Epithelial cell of esophagus (primary cell): ENCODE results near the gene CDKAL1.
A peak's percentile ranks its signal among the peaks of the same experiment; 100 is the strongest.

Experiments
- DNase-seq: peaks from one replicate; pipeline ENCODE4 v3.0.0; 2010; ENCODE audit warnings: low read depth
- H3K4me3 ChIP-seq: 2 replicates; pipeline ENCODE4 v1.5.1; 2011; ENCODE audit warnings: mild to moderate bottlenecking, low read length, control low read depth
- CTCF ChIP-seq: IDR thresholded peaks from 2 replicates; pipeline ENCODE4 v1.5.1; 2011; ENCODE audit warnings: low read depth, mild to moderate bottlenecking, low read length, control low read depth, inconsistent platforms; ENCODE audit not compliant: insufficient read depth; ENCODE audit errors: missing control alignments

CDKAL1 gene

GRCh38 chr6:21208081-21208795 lies 674.0 kb downstream of the CDKAL1 start:
- H3K4me3 ChIP-seq = no peak overlapping the region
- no peak for TF ChIP-seq CTCF
- no peak for DNase-seq

DNA sequence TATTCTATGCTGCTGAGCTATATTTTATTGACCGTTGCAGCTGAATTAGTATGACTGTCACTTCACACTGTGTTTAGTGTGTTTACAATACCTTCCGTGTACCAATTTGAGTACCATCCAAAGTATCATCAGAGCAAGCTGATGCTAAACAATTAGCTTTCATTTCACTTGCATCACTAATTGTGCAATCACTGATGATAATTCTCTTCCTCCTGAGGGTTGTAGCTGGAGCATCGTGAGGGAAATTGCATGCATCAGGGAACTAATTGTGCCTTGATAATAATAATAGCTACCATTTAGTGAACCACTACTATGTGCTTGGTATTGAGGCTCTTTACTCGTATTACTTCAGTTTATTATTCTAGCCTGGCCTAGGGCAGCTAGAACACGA lies 674.5 kb downstream of the CDKAL1 start:
- no peak for DNase-seq
- TF ChIP-seq CTCF = no peak

GRCh38 chr6:21213492-21213891 lies 679.2 kb downstream of the CDKAL1 start:
- no peak overlapping the region for H3K4me3 ChIP-seq
- no peak for TF ChIP-seq CTCF
- no peak for DNase-seq

More for the DNA sequence above, 674.5 kb downstream of the CDKAL1 start:
- no peak overlapping the region for H3K4me3 ChIP-seq

DNA sequence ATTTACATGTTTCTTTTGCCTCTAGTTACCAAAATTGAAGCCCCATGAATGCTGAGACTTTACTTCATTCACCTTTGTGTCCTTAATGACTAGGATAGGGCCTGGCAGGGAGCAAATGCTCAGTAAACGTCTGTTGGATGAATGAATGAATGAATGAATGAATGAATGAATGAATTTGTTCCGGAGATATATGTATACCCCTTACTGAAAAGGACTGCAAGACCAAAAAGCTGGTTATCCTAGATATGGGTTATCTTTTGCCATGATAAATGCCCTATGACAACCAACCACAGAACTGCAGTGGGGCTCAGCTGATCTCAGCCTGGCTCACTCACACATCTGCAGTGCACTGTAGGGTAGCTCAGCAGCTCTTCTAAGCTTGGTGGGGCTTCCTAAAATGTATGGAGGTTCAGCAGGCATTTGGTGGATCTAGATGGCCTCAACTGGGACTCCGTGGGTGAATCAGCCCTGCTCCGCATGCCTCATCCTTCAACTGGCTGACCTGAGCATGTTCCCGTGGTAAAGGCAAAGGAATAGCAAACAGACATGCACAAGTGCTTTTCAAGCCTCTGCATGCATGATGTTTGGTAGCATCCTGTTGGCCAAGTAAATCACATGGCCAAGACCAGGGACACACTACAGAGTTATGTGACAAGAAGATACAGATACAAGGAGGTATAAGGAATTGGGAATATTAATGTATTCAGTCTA lies 680.6 kb downstream of the CDKAL1 start:
- H3K4me3 ChIP-seq = no peak overlapping the region
- TF ChIP-seq CTCF = no peak
- DNase-seq = peak; percentile 56

DNA sequence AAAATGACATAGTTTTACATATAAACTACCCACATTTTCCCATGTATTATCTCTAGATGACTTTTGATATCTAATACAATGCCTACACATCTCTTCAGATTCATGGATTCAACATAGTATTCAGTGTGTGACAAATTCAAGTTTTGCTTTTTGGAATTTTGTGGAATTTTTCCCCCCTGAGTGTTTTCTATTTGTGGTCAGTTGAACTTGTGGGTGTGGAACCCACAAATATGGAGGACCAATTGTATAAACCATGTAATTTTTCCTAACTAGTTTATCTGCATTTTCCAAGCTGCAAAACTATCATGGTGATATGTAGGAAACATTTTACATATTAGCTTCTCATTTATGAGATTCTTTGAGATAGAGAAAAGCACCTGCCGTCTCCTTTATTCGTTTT lies 685.0 kb downstream of the CDKAL1 start:
- no peak for DNase-seq
- no peak for TF ChIP-seq CTCF
- H3K4me3 ChIP-seq = no peak overlapping the region

DNA sequence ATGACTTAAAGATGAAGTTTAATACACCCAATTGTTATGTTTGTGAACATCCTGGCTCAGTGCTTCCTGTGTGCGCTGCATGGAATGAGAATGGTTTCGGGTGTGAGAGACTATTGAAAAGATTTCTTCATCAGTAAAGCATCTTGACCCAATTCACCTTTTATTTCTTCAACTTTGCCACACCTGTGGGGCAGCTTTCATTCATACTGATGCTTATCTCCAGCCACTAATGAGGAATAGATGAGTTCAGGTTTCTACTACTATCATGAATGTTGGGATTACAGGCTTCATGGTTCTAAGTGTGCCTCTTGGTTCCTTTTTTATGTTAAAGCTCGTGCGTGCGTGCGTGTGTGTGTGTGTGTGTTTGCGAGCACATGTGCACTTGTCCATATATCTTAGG lies 685.6 kb downstream of the CDKAL1 start:
- no peak for TF ChIP-seq CTCF
- no peak overlapping the region for H3K4me3 ChIP-seq
- no peak for DNase-seq

DNA sequence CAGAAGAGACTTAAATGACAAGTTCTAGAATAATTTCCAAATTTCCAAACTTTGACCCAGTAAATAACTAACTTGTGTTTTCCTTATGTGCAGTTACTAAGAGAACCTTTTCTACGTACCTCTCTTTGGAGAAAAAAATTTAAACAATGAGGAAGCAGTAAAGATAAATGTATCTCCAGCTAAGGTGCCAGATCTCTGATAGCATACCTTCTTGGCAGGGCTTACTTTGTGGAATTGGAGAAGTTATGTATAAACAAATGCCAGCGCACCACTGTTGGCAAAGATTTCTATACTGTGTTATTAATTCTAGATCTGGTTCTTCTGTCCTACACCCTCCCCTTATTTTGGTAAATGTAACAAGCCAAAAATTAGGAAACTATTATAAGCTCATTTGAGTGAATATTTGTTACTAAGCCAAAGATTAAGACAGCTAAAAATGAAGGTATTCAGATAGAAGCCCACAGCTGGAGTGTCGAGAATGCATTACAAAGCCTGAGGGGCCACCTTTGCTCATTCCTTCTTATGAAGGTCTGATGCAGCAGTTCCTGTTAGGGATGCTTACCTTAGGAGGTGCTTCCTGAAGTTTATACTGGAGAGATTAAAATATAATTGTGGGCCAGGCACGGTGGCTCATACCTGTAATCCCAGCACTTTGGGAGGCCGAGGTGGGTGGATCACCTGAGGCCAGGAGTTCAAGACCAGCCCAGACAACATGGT lies 686.2 kb downstream of the CDKAL1 start:
- DNase-seq = no peak
- no peak overlapping the region for H3K4me3 ChIP-seq
- TF ChIP-seq CTCF = no peak
